Smooth muscle cell (in vitro differentiated cells): Measurements from ENCODE around the gene SLFN14. TPM values are rescaled to one million over a fixed set of nuclear protein-coding genes. Genes with fewer than 3 reads are reported as not detected.

Source experiments
- DNase-seq: peaks from one replicate; lab custom pipeline; 2025; ENCODE audit not compliant: unreplicated experiment; lab: John Stamatoyannopoulos, UW
- H2AFZ ChIP-seq: fragments of 200-600 bp; sonication (generic); 2 replicates; pipeline ENCODE4 v1.6.0; 2016; ENCODE audit warnings: antibody characterized with exemption, low read depth, mild to moderate bottlenecking
- H3F3A ChIP-seq: fragments of 200-600 bp; sonication (generic); 2 replicates; pipeline ENCODE4 v1.6.0; 2017; ENCODE audit warnings: antibody characterized with exemption, low read depth
- H3K27ac ChIP-seq: fragments of 200-600 bp; sonication (generic); 2 replicates; pipeline ENCODE4 v1.5.1; 2016; ENCODE audit warnings: low read depth, mild to moderate bottlenecking
- H3K27me3 ChIP-seq: fragments of 200-600 bp; sonication (generic); 2 replicates; pipeline ENCODE4 v1.6.1; 2016; ENCODE audit warnings: low read depth, mild to moderate bottlenecking
- H3K36me3 ChIP-seq: fragments of 200-600 bp; sonication (generic); 2 replicates; pipeline ENCODE4 v1.5.1; 2016; ENCODE audit warnings: low read depth
- H3K4me1 ChIP-seq: fragments of 200-600 bp; sonication (generic); 2 replicates; pipeline ENCODE4 v1.5.1; 2016; ENCODE audit warnings: low read depth
- H3K4me2 ChIP-seq: fragments of 200-600 bp; sonication (generic); 2 replicates; pipeline ENCODE4 v1.6.0; 2016; ENCODE audit warnings: mild to moderate bottlenecking
- H3K4me3 ChIP-seq: fragments of 200-600 bp; sonication (generic); 2 replicates; pipeline ENCODE4 v1.5.1; 2016; ENCODE audit warnings: mild to moderate bottlenecking
- H3K79me2 ChIP-seq: fragments of 200-600 bp; sonication (generic); 2 replicates; pipeline ENCODE4 v1.6.0; 2016; ENCODE audit warnings: low read depth, mild to moderate bottlenecking
- H3K9ac ChIP-seq: fragments of 200-600 bp; sonication (generic); 2 replicates; pipeline ENCODE4 v1.6.0; 2016; ENCODE audit warnings: low read depth
- H3K9me3 ChIP-seq: fragments of 200-600 bp; sonication (generic); replicated peaks from 2 replicates; pipeline ENCODE4 v1.5.1; 2016; ENCODE audit warnings: low read depth
- H4K20me1 ChIP-seq: fragments of 200-600 bp; sonication (generic); 2 replicates; pipeline ENCODE4 v1.6.0; 2016; ENCODE audit warnings: low read depth
- WGBS: methylation state at CpG from one replicate; pipeline ENCODE4 v1.1.7; 2016; ENCODE audit warnings: low lambda C conversion rate; 5-methylcytosine and 5-hydroxymethylcytosine counted together
- polyA plus RNA-seq: library from polyadenylated mRNA; unstranded; fragments of >200 nt; fragmentation: Nextera tagmentation; extraction: Ambion mirVana; gene quantifications from 2 replicates; pipeline ENCODE4 v1.2.1, GENCODE V29; 2016
- total RNA-seq: library from RNA; depleted of rRNA; stranded (reverse); fragments of >200 nt; gene quantifications from 2 replicates; pipeline ENCODE4 v1.2.3, GENCODE V29; 2014
- TF ChIP-seq, protein P1 (sequence below): fragments of 200-600 bp; sonication (generic); IDR thresholded peaks from 2 replicates; pipeline ENCODE4 v1.5.1; 2017; ENCODE audit warnings: borderline replicate concordance, mild to moderate bottlenecking, antibody characterized with exemption; ENCODE audit not compliant: insufficient read depth, poor library complexity, severe bottlenecking

Gene SLFN14
- total and polyA plus RNA-seq, 2 experiments from 2014 or later = not detected

DNA sequence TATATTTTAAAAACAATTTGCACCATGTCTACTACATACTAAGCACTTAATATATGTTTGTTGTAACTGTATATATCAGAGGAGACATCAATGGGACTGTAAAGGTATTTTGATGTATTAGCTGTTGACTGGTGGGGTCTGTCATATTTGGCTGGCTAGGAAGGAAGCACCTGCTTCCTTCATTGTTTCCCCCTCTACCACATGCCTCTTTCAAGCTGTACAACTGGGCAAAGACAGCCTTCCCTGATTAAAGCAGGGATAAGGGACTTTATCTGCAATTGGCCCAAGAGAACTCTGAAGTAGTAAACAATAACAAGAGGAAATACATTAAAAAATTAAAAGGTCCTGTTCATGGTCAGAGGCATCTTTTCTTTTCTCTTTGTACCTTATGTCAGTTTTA is 17.6 kb downstream of the SLFN14 start:
- H3K9me3 ChIP-seq = no peaks in the 10 kb centered on the region
- no peaks in the 10 kb centered on the region for H4K20me1 ChIP-seq
- H3K27me3 ChIP-seq = peaks cover 40% of the 10 kb centered on the region
- H3K4me1 ChIP-seq = no peaks in the 10 kb centered on the region
- H3K27ac ChIP-seq = no peak overlapping the region
- TF ChIP-seq, protein P1, sequence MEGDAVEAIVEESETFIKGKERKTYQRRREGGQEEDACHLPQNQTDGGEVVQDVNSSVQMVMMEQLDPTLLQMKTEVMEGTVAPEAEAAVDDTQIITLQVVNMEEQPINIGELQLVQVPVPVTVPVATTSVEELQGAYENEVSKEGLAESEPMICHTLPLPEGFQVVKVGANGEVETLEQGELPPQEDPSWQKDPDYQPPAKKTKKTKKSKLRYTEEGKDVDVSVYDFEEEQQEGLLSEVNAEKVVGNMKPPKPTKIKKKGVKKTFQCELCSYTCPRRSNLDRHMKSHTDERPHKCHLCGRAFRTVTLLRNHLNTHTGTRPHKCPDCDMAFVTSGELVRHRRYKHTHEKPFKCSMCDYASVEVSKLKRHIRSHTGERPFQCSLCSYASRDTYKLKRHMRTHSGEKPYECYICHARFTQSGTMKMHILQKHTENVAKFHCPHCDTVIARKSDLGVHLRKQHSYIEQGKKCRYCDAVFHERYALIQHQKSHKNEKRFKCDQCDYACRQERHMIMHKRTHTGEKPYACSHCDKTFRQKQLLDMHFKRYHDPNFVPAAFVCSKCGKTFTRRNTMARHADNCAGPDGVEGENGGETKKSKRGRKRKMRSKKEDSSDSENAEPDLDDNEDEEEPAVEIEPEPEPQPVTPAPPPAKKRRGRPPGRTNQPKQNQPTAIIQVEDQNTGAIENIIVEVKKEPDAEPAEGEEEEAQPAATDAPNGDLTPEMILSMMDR = no peak
- H2AFZ ChIP-seq = no peak overlapping the region
- no peak overlapping the region for H3K9ac ChIP-seq
- no peak overlapping the region for H3K4me2 ChIP-seq
- no peaks in the 10 kb centered on the region for H3K79me2 ChIP-seq
- H3K36me3 ChIP-seq = no peaks in the 10 kb centered on the region
- no peaks in the 10 kb centered on the region for H3F3A ChIP-seq
- DNase-seq = no peak
- H3K4me3 ChIP-seq = no peak overlapping the region

GRCh38 chr17:35541434-35541833 is 19.2 kb downstream of the SLFN14 start:
- peaks cover 24% of the 10 kb centered on the region for H3K27me3 ChIP-seq
- WGBS = 94% methylated on average over 1 of the region's 1 CpG
- H2AFZ ChIP-seq = no peak overlapping the region
- H3F3A ChIP-seq = no peaks in the 10 kb centered on the region
- H3K79me2 ChIP-seq = no peaks in the 10 kb centered on the region
- H3K4me2 ChIP-seq = no peak overlapping the region
- no peaks in the 10 kb centered on the region for H4K20me1 ChIP-seq
- no peaks in the 10 kb centered on the region for H3K4me1 ChIP-seq
- TF ChIP-seq, protein P1 = no peak
- H3K9me3 ChIP-seq = no peaks in the 10 kb centered on the region
- H3K9ac ChIP-seq = no peak overlapping the region
- H3K36me3 ChIP-seq = no peaks in the 10 kb centered on the region
- DNase-seq = no peak
- H3K4me3 ChIP-seq = no peak overlapping the region
- no peak overlapping the region for H3K27ac ChIP-seq

GRCh38 chr17:35540589-35541404 is 19.8 kb downstream of the SLFN14 start:
- H2AFZ ChIP-seq = no peak overlapping the region
- no peaks in the 10 kb centered on the region for H3K9me3 ChIP-seq
- TF ChIP-seq, protein P1 = no peak
- WGBS = 84% methylated on average over 8 of the region's 8 CpGs
- no peaks in the 10 kb centered on the region for H3K79me2 ChIP-seq
- DNase-seq = no peak
- H3K4me1 ChIP-seq = no peaks in the 10 kb centered on the region
- H3K27ac ChIP-seq = no peak overlapping the region
- H3K36me3 ChIP-seq = no peaks in the 10 kb centered on the region
- peaks cover 19% of the 10 kb centered on the region for H3K27me3 ChIP-seq
- no peaks in the 10 kb centered on the region for H3F3A ChIP-seq
- no peaks in the 10 kb centered on the region for H4K20me1 ChIP-seq
- H3K4me3 ChIP-seq = no peak overlapping the region
- no peak overlapping the region for H3K4me2 ChIP-seq
- no peak overlapping the region for H3K9ac ChIP-seq

GRCh38 chr17:35539659-35540026 is 21.0 kb downstream of the SLFN14 start:
- no peak overlapping the region for H3K9ac ChIP-seq
- H3F3A ChIP-seq = no peaks in the 10 kb centered on the region
- DNase-seq = no peak
- no peaks in the 10 kb centered on the region for H4K20me1 ChIP-seq
- WGBS = 63% methylated on average over 5 of the region's 5 CpGs
- no peaks in the 10 kb centered on the region for H3K9me3 ChIP-seq
- H3K4me3 ChIP-seq = no peak overlapping the region
- peak overlapping the region; percentile 59 for H2AFZ ChIP-seq
- H3K27ac ChIP-seq = no peak overlapping the region
- H3K4me1 ChIP-seq = no peaks in the 10 kb centered on the region
- TF ChIP-seq, protein P1 = no peak
- H3K36me3 ChIP-seq = no peaks in the 10 kb centered on the region
- H3K27me3 ChIP-seq = peaks cover 7% of the 10 kb centered on the region
- no peak overlapping the region for H3K4me2 ChIP-seq
- no peaks in the 10 kb centered on the region for H3K79me2 ChIP-seq
